Mesendoderm (in vitro differentiated cells): ENCODE data around the gene SUSD3.

ENCODE experiments used
- DNase-seq: peaks from one replicate; pipeline ENCODE4 v3.0.0; 2013
- H2AK5ac ChIP-seq: 2 replicates; pipeline ENCODE4 v1.6.1; 2013; ENCODE audit warnings: low read length, inconsistent platforms
- H2BK120ac ChIP-seq: 2 replicates; pipeline ENCODE4 v1.6.1; 2013; ENCODE audit warnings: low read depth, mild to moderate bottlenecking, low read length, moderate library complexity, mixed read lengths
- H2BK15ac ChIP-seq: replicated peaks from 2 replicates; pipeline ENCODE4 v1.6.1; 2013; ENCODE audit warnings: low read depth, mild to moderate bottlenecking, moderate library complexity
- H2BK5ac ChIP-seq: 2 replicates; pipeline ENCODE4 v1.6.1; 2013; ENCODE audit warnings: low read length, inconsistent platforms
- H3K18ac ChIP-seq: 2 replicates; pipeline ENCODE4 v1.6.1; 2013; ENCODE audit warnings: mild to moderate bottlenecking, low read length, mixed read lengths
- H3K23ac ChIP-seq: one replicate; pipeline ENCODE4 v1.6.1; 2013; ENCODE audit warnings: low read length
- H3K27ac ChIP-seq: 2 replicates; pipeline ENCODE4 v1.5.1; 2013; ENCODE audit warnings: low read depth, mild to moderate bottlenecking, inconsistent platforms, low read length, moderate library complexity
- H3K27me3 ChIP-seq: 2 replicates; pipeline ENCODE4 v1.6.1; 2013; ENCODE audit warnings: low read length, control low read depth, mild to moderate bottlenecking, inconsistent platforms; ENCODE audit not compliant: insufficient read depth, poor library complexity
- H3K36me3 ChIP-seq: 2 replicates; pipeline ENCODE4 v1.6.1; 2013; ENCODE audit warnings: low read length, inconsistent platforms; ENCODE audit not compliant: control insufficient read depth, insufficient read depth
- H3K4ac ChIP-seq: one replicate; pipeline ENCODE4 v1.6.1; 2013; ENCODE audit warnings: low read depth, mild to moderate bottlenecking, low read length, moderate library complexity
- H3K4me1 ChIP-seq: 2 replicates; pipeline ENCODE4 v1.6.1; 2013; ENCODE audit warnings: low read depth, low read length, inconsistent platforms; ENCODE audit not compliant: control insufficient read depth
- H3K4me2 ChIP-seq: 2 replicates; pipeline ENCODE4 v1.6.1; 2013; ENCODE audit warnings: low read length
- H3K4me3 ChIP-seq: 2 replicates; pipeline ENCODE4 v1.5.1; 2013; ENCODE audit warnings: mild to moderate bottlenecking, low read length
- H3K56ac ChIP-seq: one replicate; pipeline ENCODE4 v1.6.1; 2013; ENCODE audit warnings: low read length
- H3K79me1 ChIP-seq: 2 replicates; pipeline ENCODE4 v1.6.1; 2013; ENCODE audit warnings: low read length, inconsistent platforms
- H3K79me2 ChIP-seq: 2 replicates; pipeline ENCODE4 v1.6.1; 2013; ENCODE audit warnings: mild to moderate bottlenecking, low read length; ENCODE audit not compliant: control insufficient read depth, insufficient read depth
- H3K9ac ChIP-seq: 2 replicates; pipeline ENCODE4 v1.6.1; 2013; ENCODE audit warnings: low read length, inconsistent platforms
- H4K5ac ChIP-seq: one replicate; pipeline ENCODE4 v1.6.1; 2013; ENCODE audit warnings: low read length
- H4K8ac ChIP-seq: one replicate; pipeline ENCODE4 v1.6.1; 2013; ENCODE audit warnings: low read depth, mild to moderate bottlenecking, control low read depth, low read length, moderate library complexity
- WGBS: extraction: QIAGEN DNeasy Blood & Tissue Kit; methylation state at CpG from one replicate; pipeline ENCODE4 v1.1.7; 2013; ENCODE audit warnings: low lambda C conversion rate, missing lambda C conversion rate; ENCODE audit not compliant: insufficient coverage; ENCODE audit errors: extremely low coverage; 5-methylcytosine and 5-hydroxymethylcytosine counted together

Gene SUSD3

DNA sequence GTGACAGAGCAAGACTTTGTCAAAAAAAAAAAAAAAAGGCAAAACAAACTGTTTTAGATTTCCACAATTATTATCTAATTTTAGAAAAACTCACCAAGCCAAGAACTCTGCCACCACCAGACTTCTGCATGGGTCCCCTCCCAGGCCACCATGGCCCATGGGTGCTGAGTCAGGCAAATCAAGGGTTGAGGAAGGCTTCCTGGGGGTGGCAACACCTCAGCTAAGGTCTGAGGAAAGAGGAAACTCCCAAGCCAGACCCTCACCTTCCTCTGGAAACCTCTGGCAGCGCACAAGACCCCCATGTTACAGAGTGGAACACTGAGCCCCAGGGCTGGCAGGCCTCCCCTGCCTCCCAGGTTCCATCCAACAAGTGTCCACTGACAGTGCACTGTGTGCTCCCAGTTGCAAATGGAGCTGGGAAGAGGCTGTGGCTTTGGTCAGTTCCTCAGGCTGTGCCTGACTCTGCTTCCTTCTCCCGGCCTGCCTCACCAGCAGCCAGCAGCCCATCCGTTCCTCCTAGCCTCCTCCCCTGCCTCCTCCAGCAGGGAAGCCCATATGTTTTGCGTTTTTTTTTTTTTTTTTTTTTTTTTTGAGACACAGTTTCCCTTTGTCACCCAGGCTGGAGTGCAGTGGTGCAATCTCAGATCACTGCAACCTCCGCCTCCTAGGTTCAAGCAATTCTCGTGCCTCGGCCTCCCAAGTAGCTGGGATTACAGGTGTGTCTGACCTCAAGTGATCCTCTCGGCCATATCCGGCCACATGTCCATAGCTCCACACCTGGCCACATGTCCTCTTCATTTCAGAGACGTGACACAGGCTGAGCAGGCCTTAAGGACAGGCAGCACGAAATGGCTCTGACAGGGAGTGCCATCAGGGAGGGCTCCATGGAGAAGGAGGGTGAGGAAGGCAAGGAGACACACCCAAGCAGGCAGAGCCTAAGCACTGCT lies 3.5 kb upstream of the SUSD3 start:
- Histone ChIP-seq H3K4me1 (peaks cover 7% of the 10 kb centered on the region), H2BK15ac (no peak overlapping the region), H3K27me3 (no peaks in the 10 kb centered on the region), H4K8ac (no peak overlapping the region), H2BK120ac (no peak overlapping the region), H3K27ac (no peak overlapping the region), H3K56ac (no peak overlapping the region), H3K4me3 (no peak overlapping the region), H3K23ac (no peak overlapping the region), H3K79me1 (no peaks in the 10 kb centered on the region), H3K36me3 (no peaks in the 10 kb centered on the region), H3K79me2 (no peaks in the 10 kb centered on the region), H3K4me2 (no peak overlapping the region), H3K9ac (no peak overlapping the region), H4K5ac (no peak overlapping the region), H2AK5ac (no peak overlapping the region), H3K18ac (no peak overlapping the region), H2BK5ac (no peak overlapping the region), H3K4ac (no peak overlapping the region)
- DNase-seq, result no peak
- WGBS, result no CpG with 5 or more reads among the region's 11 CpGs

DNA sequence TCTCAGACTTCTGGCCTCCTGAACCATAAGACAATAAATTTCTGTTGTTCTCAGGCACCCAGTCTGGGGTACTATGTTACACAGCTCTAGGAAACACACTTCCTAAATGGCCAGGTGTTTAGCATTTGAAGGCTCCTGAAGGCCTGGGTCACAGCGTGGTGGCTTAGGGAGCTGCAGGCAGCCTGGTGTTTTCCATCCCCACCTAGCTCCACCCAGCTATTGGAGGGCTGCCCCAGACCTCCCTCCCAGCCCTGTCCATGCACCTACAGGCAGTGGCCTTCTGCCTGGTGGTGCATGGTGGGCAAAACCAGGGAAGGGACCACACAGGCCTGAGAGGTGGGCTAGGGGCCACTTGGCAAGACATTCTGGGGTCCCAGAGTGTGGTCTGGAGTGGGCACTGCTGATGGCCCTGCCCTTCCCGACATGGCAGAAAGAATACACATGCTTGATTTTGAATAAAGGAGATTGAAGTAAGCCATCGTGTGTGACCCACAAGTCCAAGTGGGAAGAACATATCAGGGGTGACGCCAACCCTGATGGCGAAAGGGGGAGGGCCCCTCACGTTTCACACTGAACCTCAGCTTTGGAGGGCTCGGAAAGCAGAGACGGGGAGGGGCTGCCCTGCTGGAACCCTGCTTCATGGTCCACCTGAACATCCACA lies 1.3 kb upstream of the SUSD3 start:
- no peak overlapping the region for H2BK5ac ChIP-seq

DNA sequence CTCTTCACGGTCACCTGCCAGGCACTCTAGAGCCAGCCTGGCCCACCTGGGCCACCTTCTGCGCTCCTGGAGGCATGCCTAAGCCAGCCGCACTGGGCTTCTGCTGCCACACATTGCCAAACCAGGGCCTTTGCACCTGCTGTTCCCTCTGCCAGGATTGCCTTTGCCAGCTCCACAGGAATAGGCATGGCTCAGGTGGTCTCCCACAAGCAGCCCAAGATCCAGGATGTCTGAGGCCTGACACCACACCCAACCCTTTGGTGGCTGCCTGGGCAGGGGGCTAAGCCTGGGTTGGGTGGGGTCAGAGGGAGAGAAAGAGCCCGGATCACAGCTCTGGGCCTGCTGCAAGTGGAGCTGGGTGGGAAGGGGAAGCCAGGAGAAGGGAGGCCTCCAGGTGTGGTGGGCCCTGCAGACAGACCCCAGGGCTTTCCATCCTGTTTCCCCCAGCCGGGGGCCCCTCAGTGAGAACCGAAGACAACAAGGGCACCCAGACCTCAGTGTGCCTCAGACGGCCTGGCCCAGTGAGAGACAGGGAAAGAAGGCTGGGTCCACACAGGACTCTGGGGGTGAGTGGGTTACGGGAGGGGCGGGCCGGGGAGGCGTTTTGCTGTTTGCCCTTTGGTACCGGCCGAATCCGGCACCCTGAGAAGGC lies 672 bp upstream of the SUSD3 start:
- H3K4ac ChIP-seq, result no peak overlapping the region
- no peak overlapping the region for H2BK120ac ChIP-seq
- H3K4me3 ChIP-seq, result no peak overlapping the region
- no peaks in the 10 kb centered on the region for H3K27me3 ChIP-seq
- H3K9ac ChIP-seq, result peak overlapping the region; percentile 59
- H3K79me2 ChIP-seq, result no peaks in the 10 kb centered on the region
- H3K36me3 ChIP-seq, result no peaks in the 10 kb centered on the region
- H3K56ac ChIP-seq, result peak overlapping the region; percentile 86
- no peak overlapping the region for H2BK5ac ChIP-seq
- no CpG with 5 or more reads among the region's 14 CpGs for WGBS
- no peaks in the 10 kb centered on the region for H3K79me1 ChIP-seq
- H3K27ac ChIP-seq, result no peak overlapping the region
- no peak overlapping the region for H2AK5ac ChIP-seq
- H2BK15ac ChIP-seq, result no peak overlapping the region
- H3K23ac ChIP-seq, result no peak overlapping the region
- H3K4me2 ChIP-seq, result no peak overlapping the region
- peak overlapping the region; percentile 69 for H3K18ac ChIP-seq
- H4K8ac ChIP-seq, result no peak overlapping the region
- no peak overlapping the region for H4K5ac ChIP-seq
- peaks cover 10% of the 10 kb centered on the region for H3K4me1 ChIP-seq
- no peak for DNase-seq

More for the DNA sequence above, 1.3 kb upstream of the SUSD3 start:
- no peak overlapping the region for H3K4me2 ChIP-seq
- no peaks in the 10 kb centered on the region for H3K27me3 ChIP-seq
- no peak overlapping the region for H3K56ac ChIP-seq
- no peak overlapping the region for H3K18ac ChIP-seq
- no peak for DNase-seq
- H4K5ac ChIP-seq, result no peak overlapping the region
- no peak overlapping the region for H3K4me3 ChIP-seq
- H2BK15ac ChIP-seq, result no peak overlapping the region
- H3K9ac ChIP-seq, result no peak overlapping the region
- no peaks in the 10 kb centered on the region for H3K79me1 ChIP-seq
- H3K27ac ChIP-seq, result no peak overlapping the region
- no peak overlapping the region for H2AK5ac ChIP-seq
- H4K8ac ChIP-seq, result no peak overlapping the region
- H3K36me3 ChIP-seq, result no peaks in the 10 kb centered on the region
- no CpG with 5 or more reads among the region's 8 CpGs for WGBS
- H3K79me2 ChIP-seq, result no peaks in the 10 kb centered on the region
- no peak overlapping the region for H3K4ac ChIP-seq
- H3K4me1 ChIP-seq, result peaks cover 11% of the 10 kb centered on the region
- no peak overlapping the region for H3K23ac ChIP-seq
- H2BK120ac ChIP-seq, result no peak overlapping the region

DNA sequence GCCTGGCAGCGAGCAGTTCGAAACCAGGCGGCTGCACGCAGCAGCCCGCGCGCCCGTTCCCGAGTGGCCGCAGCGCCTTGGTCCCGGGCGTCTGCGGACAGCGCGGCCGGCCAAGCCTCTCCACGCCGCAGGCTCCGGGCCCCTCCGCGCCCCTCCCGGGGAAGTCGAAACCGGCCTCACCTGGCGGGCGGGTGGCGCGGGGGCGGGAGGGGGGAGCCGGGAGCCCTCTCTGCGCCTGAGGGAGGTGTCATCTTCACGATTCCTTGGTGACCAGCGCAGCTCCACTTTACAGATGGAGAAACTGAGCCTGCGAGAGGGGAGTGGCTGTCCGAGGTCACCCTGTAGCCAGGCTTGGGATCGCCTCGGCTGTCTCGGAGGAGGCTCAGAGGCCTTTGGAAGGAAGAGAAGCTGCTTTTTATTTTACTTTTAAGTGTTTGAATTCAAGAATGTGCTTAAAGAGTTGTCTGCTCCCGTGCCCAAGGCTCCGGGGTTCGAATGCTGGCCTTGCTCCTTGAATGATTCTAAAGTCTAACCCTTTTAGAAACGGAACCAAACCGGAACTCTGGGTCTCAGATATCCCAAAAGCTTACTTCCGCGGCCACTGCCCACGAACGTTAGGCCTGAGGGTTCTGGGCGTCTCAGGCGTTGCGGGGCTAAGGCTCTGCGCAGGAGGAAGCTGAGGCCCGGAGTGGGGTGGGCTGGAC lies 662 bp downstream of the SUSD3 start:
- Histone ChIP-seq H3K56ac (peak overlapping the region; percentile 74), H4K5ac (no peak overlapping the region), H3K23ac (no peak overlapping the region), H2BK5ac (no peak overlapping the region), H3K36me3 (no peaks in the 10 kb centered on the region), H2AK5ac (no peak overlapping the region), H3K4me2 (peak overlapping the region; percentile 38), H4K8ac (no peak overlapping the region), H3K9ac (peak overlapping the region; percentile 47), H3K79me1 (no peaks in the 10 kb centered on the region), H3K18ac (peak overlapping the region; percentile 29), H2BK120ac (no peak overlapping the region), H3K79me2 (no peaks in the 10 kb centered on the region), H3K27me3 (no peaks in the 10 kb centered on the region), H2BK15ac (no peak overlapping the region), H3K4me1 (peaks cover 9% of the 10 kb centered on the region), H3K4me3 (peak overlapping the region; percentile 17), H3K4ac (no peak overlapping the region), H3K27ac (no peak overlapping the region)
- WGBS, result no CpG with 5 or more reads among the region's 53 CpGs
- DNase-seq, result no peak

DNA sequence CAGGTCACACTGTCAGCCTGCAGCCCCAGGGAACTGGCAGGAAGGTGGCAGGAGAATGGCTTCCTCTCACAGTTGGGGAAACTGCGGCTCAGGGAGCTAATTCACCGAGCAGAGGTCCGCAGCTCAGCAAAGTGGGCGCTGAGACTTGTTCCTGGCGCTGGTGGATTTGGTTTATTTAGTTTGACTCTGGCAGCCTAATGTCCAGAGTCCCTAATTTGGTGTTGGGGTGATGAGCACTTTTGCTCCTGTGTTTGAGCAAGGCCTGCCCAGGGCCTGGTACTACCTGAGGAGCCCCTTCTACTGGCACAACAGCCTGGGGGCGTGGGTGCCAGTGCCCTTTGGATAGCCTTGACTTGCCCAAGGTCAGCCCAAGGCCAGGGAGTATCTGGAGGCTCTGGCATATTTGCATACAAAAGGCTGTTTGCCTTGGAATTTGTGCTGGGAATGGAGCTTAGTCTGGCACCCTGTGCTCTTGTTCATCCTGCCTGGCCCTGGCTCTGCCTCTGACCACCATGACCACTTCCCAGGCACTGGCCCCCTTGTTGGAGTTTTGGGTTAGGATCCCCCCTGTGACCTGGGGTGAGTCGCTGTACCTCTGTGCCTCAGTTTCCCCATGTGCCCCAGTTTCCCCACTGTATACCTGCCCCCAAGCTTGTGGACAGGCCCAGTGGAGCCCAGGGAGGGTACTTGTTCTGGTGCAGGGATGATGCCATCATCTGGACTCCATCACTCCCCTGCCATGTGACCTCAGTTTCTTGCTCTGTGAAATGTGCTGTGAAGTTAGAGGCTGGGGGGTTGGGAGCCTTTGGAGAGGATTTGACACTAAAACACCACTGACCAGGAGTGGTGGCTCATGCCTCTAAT lies 1.4 kb downstream of the SUSD3 start:
- WGBS, result no CpG with 5 or more reads among the region's 7 CpGs
- Histone ChIP-seq H3K9ac (peak overlapping the region; percentile 24), H3K36me3 (no peaks in the 10 kb centered on the region), H4K5ac (no peak overlapping the region), H3K27me3 (no peaks in the 10 kb centered on the region), H2AK5ac (peak overlapping the region; percentile 74), H2BK120ac (no peak overlapping the region), H4K8ac (no peak overlapping the region), H3K4me1 (peaks cover 9% of the 10 kb centered on the region), H3K79me1 (no peaks in the 10 kb centered on the region), H3K4me2 (no peak overlapping the region), H3K23ac (no peak overlapping the region), H3K56ac (peak overlapping the region; percentile 73), H3K4ac (no peak overlapping the region), H3K4me3 (no peak overlapping the region), H2BK5ac (peak overlapping the region; percentile 45), H2BK15ac (no peak overlapping the region), H3K79me2 (no peaks in the 10 kb centered on the region), H3K27ac (no peak overlapping the region), H3K18ac (no peak overlapping the region)
- DNase-seq, result peak; percentile 89
